Thyroid gland (tissue), 4 donors: ENCODE results near the gene SLC4A7. TPM values are rescaled to one million over a fixed set of nuclear protein-coding genes. Genes with fewer than 3 reads are reported as not detected.
"Not testable (repeated sequence)": the region's sequence is repeated elsewhere in the genome, so short reads cannot be mapped to it uniquely, and the experiment has no call there.

Experiments
- DNase-seq, 2 donors: peaks; one replicate each; pipeline ENCODE4 v3.0.0-alpha.2; 2019
- H3K27ac ChIP-seq, 3 donors: fragments of 200-600 bp; sonication (generic); 1 replicate in 2 of 3; 2 replicates in 1 of 3; pipeline ENCODE4 v1.5.1; 2016 to 2019; ENCODE audit warnings: mild to moderate bottlenecking in 1 of 3, moderate library complexity in 1 of 3
- H3K27me3 ChIP-seq: fragments of 200-600 bp; sonication (generic); one replicate; pipeline ENCODE4 v1.5.1; 2019
- H3K36me3 ChIP-seq, 2 donors: fragments of 200-600 bp; sonication (generic); one replicate each; pipeline ENCODE4 v1.5.1; 2016 to 2019
- H3K4me1 ChIP-seq, 2 donors: fragments of 200-600 bp; sonication (generic); one replicate each; pipeline ENCODE4 v1.5.1; 2017 to 2019
- H3K4me3 ChIP-seq, 3 donors: fragments of 200-600 bp; sonication (generic); replicated peaks in 1 of 3; 1 replicate in 2 of 3; 2 replicates in 1 of 3; pipeline ENCODE4 v1.5.1; 2016; ENCODE audit warnings: mild to moderate bottlenecking in 1 of 3
- H3K9me3 ChIP-seq: fragments of 200-600 bp; sonication (generic); one replicate; pipeline ENCODE4 v1.5.1; 2017
- POLR2A ChIP-seq, 2 donors: fragments of 450-650 bp; IDR thresholded peaks; one replicate each; pipeline ENCODE4 v1.6.1; 2017; ENCODE audit warnings: antibody characterized with exemption in 2 of 2, mild to moderate bottlenecking in 2 of 2, moderate library complexity in 1 of 2
- WGBS, 2 donors: methylation state at CpG; one replicate each; pipeline ENCODE4 v1.1.5; 2017; 5-methylcytosine and 5-hydroxymethylcytosine counted together
- intact Hi-C: fragments of 100-400 bp; cut with DNase I; formaldehyde crosslinking; loops from one replicate; pipeline ENCODE4 v1.15.1; 2023
- total RNA-seq, 4 donors: library from RNA; depleted of rRNA; stranded (reverse); fragments of >200 nt; gene quantifications; one replicate each; pipeline ENCODE4 v1.2.3, GENCODE V29; 2016
- TF ChIP-seq, protein P1 (sequence below), 6 experiments: fragments of 200-600 bp in 3 of 6; fragments of 450-650 bp in 3 of 6; sonication (generic) in 3 of 6; IDR thresholded peaks; one replicate each; pipeline ENCODE4 v1.5.1; 2016 to 2019; ENCODE audit warnings: antibody characterized with exemption in 6 of 6, mild to moderate bottlenecking in 2 of 6, inconsistent platforms in 1 of 6, moderate library complexity in 1 of 6

Gene SLC4A7
- total RNA-seq, 4 donors from 2014 or later: 22.0 to 47.6 (median 32.3) TPM

DNA sequence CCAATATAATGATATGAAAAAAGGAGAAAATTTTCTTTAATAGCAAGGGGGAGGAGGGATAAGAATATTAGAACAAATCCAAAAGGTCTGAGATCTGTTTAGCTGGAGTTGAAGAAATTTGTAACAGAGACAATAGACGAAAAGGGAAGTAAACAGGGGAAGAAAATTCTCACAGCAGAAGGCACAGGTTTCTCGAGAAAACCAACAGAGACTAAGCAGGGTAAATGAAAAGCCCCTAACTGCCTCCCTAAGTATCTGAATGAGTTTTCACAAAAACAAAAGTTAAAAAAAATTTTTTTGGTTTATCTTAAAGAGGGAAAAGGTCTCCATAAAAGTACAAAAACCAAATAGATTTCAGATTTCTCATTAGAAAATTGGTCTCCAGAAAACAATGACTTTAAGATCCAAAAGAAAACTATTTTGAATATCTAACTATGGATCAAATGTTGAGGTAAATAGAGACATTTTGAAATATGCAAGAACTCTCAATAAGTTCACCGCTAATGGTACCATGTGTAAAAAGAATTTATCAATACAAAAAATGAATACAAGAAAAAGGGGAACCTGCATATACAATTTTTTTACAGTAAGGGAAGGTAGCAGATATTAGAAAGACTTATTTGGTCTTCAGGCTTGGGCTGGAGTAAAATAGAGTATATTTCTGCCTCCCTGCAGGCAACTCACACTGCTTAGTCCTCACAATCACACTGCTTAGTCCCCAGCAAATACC lies 91.1 kb downstream of the SLC4A7 start:
- no peak for DNase-seq
- Histone ChIP-seq H3K9me3 (no peaks in the 10 kb centered on the region), H3K36me3 (peaks cover 0 to 3% of the 10 kb centered on the region in 2 donors), H3K27me3 (no peaks in the 10 kb centered on the region), H3K4me3 (no peak overlapping the region), H3K4me1 (no peaks in the 10 kb centered on the region), H3K27ac (no peak overlapping the region)
- TF ChIP-seq, protein P1, sequence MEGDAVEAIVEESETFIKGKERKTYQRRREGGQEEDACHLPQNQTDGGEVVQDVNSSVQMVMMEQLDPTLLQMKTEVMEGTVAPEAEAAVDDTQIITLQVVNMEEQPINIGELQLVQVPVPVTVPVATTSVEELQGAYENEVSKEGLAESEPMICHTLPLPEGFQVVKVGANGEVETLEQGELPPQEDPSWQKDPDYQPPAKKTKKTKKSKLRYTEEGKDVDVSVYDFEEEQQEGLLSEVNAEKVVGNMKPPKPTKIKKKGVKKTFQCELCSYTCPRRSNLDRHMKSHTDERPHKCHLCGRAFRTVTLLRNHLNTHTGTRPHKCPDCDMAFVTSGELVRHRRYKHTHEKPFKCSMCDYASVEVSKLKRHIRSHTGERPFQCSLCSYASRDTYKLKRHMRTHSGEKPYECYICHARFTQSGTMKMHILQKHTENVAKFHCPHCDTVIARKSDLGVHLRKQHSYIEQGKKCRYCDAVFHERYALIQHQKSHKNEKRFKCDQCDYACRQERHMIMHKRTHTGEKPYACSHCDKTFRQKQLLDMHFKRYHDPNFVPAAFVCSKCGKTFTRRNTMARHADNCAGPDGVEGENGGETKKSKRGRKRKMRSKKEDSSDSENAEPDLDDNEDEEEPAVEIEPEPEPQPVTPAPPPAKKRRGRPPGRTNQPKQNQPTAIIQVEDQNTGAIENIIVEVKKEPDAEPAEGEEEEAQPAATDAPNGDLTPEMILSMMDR (IDR thresholded peaks at IDR 0.05): no peak
- TF ChIP-seq POLR2A (IDR thresholded peaks at IDR 0.05): no peak
- 58 to 65% methylated on average over 3 of the region's 3 CpGs for WGBS, 2 donors
- intact Hi-C loops: no loop called here

DNA sequence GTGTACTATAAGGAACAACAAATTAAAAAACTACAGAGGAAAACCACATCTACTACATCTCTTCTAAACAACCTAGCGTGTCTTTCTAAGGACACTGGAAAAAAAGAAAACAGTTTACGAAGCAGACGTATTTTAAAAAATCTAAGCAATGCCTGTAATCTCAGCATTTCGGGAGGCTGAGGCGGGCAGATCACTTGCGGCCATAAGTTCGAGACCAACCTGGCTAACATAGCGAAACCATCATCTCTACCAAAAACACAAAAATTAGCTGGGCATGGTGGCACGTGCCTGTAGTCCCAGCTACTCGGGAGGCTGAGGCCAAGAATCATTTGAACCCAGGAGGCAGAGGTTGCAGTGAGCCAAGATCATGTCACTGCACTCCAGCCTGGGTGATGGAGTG lies 91.8 kb downstream of the SLC4A7 start:
- WGBS, 2 donors: 96 to 98% methylated on average over 10 of the region's 10 CpGs
- H3K27me3 ChIP-seq, DNase-seq, H3K36me3 ChIP-seq, H3K27ac ChIP-seq, intact Hi-C loops, H3K4me1 ChIP-seq, H3K4me3 ChIP-seq, H3K9me3 ChIP-seq: not testable (repeated sequence)

DNA sequence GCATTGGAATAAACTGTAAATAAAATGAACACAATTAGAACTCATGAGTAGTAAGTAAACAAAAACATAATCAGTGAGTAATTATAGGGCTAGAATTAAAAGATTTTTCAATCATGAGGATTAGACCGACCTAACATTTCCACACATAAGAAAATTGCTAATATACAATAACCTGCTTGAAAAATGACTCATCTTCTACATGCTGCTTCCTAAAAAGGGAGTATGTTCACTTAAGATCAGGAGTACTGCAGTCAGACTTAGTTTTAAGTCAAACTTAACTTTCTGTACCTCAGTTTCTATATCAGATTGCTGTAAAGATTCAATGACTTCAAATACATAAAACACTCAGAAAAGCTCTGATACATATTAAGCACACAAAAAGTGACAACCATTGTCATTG lies 92.4 kb downstream of the SLC4A7 start:
- no peak for DNase-seq

DNA sequence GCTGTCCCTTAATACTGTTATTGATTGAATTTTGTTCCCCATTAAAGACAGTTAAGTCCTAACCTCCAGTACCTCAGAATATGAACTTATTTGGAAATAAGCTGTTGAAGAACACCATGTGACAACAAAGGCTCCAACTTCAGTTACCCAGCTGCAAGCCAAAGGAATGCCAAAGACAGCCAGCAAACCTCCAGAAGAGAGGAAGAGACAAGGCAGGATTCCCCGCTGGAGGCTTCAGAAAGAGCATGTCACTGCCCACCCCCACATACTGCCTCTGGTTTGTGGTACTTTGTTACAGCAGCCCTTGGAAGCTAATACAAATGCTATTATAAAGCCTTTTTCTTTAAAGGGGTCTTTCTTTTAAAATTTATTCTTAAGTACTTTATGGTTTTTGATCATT lies 96.6 kb downstream of the SLC4A7 start:
- intact Hi-C loops: no loop called here
- no peak overlapping the region for H3K27ac ChIP-seq
- WGBS, 2 donors: 95 to 100% methylated on average over 1 of the region's 1 CpG

More for the DNA sequence above, 92.4 kb downstream of the SLC4A7 start:
- WGBS, 2 donors: 100% methylated on average over 1 of the region's 1 CpG
- TF ChIP-seq POLR2A (IDR thresholded peaks at IDR 0.05): no peak
- Histone ChIP-seq H3K9me3 (no peaks in the 10 kb centered on the region), H3K36me3 (no peaks in the 10 kb centered on the region), H3K27ac (no peak overlapping the region), H3K4me3 (no peak overlapping the region), H3K27me3 (no peaks in the 10 kb centered on the region), H3K4me1 (no peaks in the 10 kb centered on the region)
- intact Hi-C loops: no loop called here

DNA sequence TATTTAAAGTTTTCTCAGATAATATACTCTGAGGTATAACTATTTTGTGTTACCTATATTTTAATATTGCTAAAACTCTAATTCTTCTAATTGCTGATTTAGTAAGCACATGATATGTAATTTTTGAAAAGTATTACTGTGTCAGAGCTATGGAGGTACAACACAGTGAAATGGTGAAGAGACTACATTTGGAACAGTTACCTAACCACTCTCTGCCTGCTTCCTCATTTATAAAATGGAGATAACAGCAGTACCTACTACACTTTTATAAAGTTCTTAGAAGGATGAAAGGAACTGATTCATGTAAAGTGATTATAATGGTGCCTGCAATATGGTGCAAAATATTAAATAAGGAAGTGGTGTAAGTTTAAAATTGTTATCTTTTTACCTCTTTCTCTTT lies 98.7 kb downstream of the SLC4A7 start:
- intact Hi-C loops: no loop called here
- Histone ChIP-seq H3K36me3 (peaks cover 0 to 8% of the 10 kb centered on the region in 2 donors), H3K9me3 (no peaks in the 10 kb centered on the region), H3K27ac (no peak overlapping the region), H3K27me3 (no peaks in the 10 kb centered on the region), H3K4me1 (no peaks in the 10 kb centered on the region), H3K4me3 (no peak overlapping the region)
- TF ChIP-seq POLR2A (IDR thresholded peaks at IDR 0.05): no peak
- TF ChIP-seq, protein P1 (IDR thresholded peaks at IDR 0.05): no peak
- no peak for DNase-seq

More for the DNA sequence above, 96.6 kb downstream of the SLC4A7 start:
- no peaks in the 10 kb centered on the region for H3K9me3 ChIP-seq
- DNase-seq: no peak
- peaks cover 0 to 5% of the 10 kb centered on the region in 2 donors for H3K36me3 ChIP-seq
- no peaks in the 10 kb centered on the region for H3K27me3 ChIP-seq
- no peaks in the 10 kb centered on the region for H3K4me1 ChIP-seq
- no peak overlapping the region for H3K4me3 ChIP-seq
- TF ChIP-seq, protein P1 (IDR thresholded peaks at IDR 0.05): no peak
- TF ChIP-seq POLR2A (IDR thresholded peaks at IDR 0.05): no peak

DNA sequence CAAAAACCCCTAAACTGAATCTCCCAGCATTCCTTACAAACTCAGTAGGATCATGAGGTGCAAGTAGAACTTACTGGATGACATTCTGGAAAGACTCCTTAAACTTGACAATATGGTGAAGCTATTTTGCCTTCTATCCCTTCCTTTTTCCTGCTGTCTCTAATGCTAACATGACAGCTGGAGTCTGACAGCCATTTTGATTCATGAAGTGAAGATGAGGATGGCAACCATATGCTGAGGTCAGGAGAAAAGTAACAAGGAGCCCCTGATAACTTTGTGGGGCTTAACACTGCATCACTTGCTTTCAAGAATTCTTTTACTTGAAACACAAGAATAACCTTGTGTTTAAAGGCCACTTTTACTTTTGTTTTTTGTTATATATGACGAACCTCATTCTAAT lies 100.0 kb downstream of the SLC4A7 start:
- peaks cover 0 to 8% of the 10 kb centered on the region in 2 donors for H3K36me3 ChIP-seq
- WGBS, 2 donors: 96 to 100% methylated on average over 1 of the region's 1 CpG
- no peak overlapping the region for H3K27ac ChIP-seq
- DNase-seq: no peak
- TF ChIP-seq POLR2A (IDR thresholded peaks at IDR 0.05): no peak
- TF ChIP-seq, protein P1 (IDR thresholded peaks at IDR 0.05): no peak
- no peaks in the 10 kb centered on the region for H3K27me3 ChIP-seq
- no peaks in the 10 kb centered on the region for H3K9me3 ChIP-seq
- H3K4me3 ChIP-seq: no peak overlapping the region
- intact Hi-C loops: no loop called here
- no peaks in the 10 kb centered on the region for H3K4me1 ChIP-seq
